HEK293T (cell line): ENCODE data around the gene C6orf136.

ENCODE experiments used
- ARNT ChIP-seq: fragments of 450-650 bp; IDR thresholded peaks from 2 replicates; pipeline ENCODE4 v1.6.1; 2017; ENCODE audit warnings: mild to moderate bottlenecking
- NFRKB ChIP-seq: fragments of 450-650 bp; IDR thresholded peaks from 2 replicates; pipeline ENCODE4 v1.6.1; 2016; ENCODE audit warnings: mild to moderate bottlenecking, moderate library complexity
- SP1 ChIP-seq: fragments of 450-650 bp; IDR thresholded peaks from 2 replicates; pipeline ENCODE4 v1.6.1; 2017
- ZNF384 ChIP-seq: fragments of 450-650 bp; IDR thresholded peaks from 2 replicates; pipeline ENCODE4 v1.6.1; 2016
- TF ChIP-seq, protein P1 (sequence below): fragments of 450-650 bp; IDR thresholded peaks from 2 replicates; pipeline ENCODE4 v1.6.1; 2016

DNA sequence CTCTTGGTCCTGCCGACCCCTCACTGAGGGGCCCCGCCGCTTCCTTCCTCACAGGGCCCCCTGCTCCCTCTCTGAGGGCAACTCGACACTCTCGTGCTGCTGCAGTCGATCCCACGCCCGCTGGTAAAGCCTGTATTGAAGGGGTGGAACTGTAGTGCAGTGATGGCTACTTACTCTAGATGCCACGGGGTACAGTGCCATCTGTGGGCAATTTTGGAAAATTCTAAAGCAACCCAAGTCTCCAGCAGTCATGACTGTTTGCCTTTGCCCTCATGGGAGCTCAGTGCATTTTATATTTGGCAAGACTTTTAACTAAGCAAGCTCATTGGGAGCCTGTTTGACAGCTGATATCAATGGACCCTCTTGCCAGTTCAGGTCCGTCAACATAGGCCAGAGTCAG lies 6.5 kb upstream of the C6orf136 start:
- TF ChIP-seq ARNT (no peak), ZNF384 (no peak), SP1 (no peak), NFRKB (no peak)
- TF ChIP-seq, protein P1, sequence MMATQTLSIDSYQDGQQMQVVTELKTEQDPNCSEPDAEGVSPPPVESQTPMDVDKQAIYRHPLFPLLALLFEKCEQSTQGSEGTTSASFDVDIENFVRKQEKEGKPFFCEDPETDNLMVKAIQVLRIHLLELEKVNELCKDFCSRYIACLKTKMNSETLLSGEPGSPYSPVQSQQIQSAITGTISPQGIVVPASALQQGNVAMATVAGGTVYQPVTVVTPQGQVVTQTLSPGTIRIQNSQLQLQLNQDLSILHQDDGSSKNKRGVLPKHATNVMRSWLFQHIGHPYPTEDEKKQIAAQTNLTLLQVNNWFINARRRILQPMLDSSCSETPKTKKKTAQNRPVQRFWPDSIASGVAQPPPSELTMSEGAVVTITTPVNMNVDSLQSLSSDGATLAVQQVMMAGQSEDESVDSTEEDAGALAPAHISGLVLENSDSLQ, result no peak
